Spleen (tissue), 7 donors: ENCODE measurements around the gene PYROXD2.

Source experiments
- POLR2A ChIP-seq, 3 donors: fragments of 450-650 bp; IDR thresholded peaks; one replicate each; pipeline ENCODE4 v1.5.1; 2017; ENCODE audit warnings: antibody characterized with exemption in 3 of 3, mild to moderate bottlenecking in 1 of 3
- POLR2AphosphoS5 ChIP-seq, 3 donors: sonication (generic); formaldehyde crosslinking; IDR thresholded peaks; one replicate each; pipeline ENCODE4 v1.5.1; 2017; ENCODE audit warnings: antibody characterized with exemption in 3 of 3
- TF ChIP-seq, protein P1 (sequence below), 11 experiments: fragments of 200-600 bp in 7 of 11; fragments of 450-650 bp in 4 of 11; sonication (generic) in 4 of 11; IDR thresholded peaks in 8 of 11; conservative IDR thresholded peaks in 3 of 11; 1 replicate in 7 of 11; 2 replicates in 4 of 11; pipeline versions ENCODE4 v1.4.0 to v1.8.0; 2016 to 2021; ENCODE audit warnings: antibody characterized with exemption in 11 of 11, inconsistent platforms in 4 of 11, mild to moderate bottlenecking in 1 of 11
- donor health status: DM: no; HTN: no; CAD: no; lungs with moderate emphysema.
- donor health status: DM: no; HTN: no; CAD: no.
- donor health status: DM: no; HTN: no; CAD: no.

DNA sequence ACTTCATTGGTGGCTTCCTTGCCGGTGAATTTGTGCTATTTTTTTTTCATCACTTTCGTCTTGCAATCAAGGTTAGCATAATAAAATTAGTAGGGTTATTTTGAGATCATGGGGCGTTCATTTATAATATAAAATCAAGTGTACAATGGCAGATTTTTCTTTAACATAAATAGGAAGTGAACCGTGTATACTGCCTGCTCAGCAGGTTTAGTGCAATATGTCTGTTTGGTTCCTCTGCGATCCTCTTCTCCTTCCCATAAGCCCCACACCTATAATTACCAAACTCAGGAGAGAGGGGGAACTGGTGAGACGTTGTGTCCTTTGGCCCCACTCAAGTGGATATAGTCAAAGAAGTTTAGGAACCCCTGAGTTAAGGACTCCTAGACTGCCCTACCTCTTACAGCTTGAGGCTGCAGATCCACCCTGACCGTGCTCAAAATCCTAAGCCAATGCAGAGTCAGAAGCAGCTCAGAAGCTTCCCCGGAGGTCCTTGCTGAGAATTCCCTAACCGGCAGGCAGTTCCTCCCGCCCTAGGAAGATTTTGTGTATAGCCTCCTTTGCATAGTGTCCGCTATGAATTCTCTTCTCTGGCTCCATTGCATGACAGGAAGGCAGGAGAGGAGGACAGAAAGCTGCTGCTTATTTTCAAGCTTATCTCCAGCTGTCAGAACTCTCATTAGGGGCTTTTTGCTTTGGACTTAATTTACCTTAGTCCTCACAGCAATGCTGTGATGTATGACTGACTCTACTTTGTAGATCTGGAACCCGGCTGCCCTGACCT lies 41.5 kb downstream of the PYROXD2 start:
- TF ChIP-seq, protein P1, sequence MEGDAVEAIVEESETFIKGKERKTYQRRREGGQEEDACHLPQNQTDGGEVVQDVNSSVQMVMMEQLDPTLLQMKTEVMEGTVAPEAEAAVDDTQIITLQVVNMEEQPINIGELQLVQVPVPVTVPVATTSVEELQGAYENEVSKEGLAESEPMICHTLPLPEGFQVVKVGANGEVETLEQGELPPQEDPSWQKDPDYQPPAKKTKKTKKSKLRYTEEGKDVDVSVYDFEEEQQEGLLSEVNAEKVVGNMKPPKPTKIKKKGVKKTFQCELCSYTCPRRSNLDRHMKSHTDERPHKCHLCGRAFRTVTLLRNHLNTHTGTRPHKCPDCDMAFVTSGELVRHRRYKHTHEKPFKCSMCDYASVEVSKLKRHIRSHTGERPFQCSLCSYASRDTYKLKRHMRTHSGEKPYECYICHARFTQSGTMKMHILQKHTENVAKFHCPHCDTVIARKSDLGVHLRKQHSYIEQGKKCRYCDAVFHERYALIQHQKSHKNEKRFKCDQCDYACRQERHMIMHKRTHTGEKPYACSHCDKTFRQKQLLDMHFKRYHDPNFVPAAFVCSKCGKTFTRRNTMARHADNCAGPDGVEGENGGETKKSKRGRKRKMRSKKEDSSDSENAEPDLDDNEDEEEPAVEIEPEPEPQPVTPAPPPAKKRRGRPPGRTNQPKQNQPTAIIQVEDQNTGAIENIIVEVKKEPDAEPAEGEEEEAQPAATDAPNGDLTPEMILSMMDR (IDR thresholded peaks at IDR 0.05 in 8 of 11, conservative IDR thresholded peaks at IDR 0.05 in 3 of 11) = no peak
- no peak for TF ChIP-seq POLR2A (IDR thresholded peaks at IDR 0.05)
- no peak for TF ChIP-seq POLR2AphosphoS5 (IDR thresholded peaks at IDR 0.05)
